Esophagus squamous epithelium (tissue), 5 donors: ENCODE results near the gene LIPH. TPM values are rescaled to one million over a fixed set of nuclear protein-coding genes. Genes with fewer than 3 reads are reported as not detected.
"Not testable (repeated sequence)": the region's sequence is repeated elsewhere in the genome, so short reads cannot be mapped to it uniquely, and the experiment has no call there.

ENCODE experiments used
- DNase-seq: peaks from one replicate; lab custom pipeline; 2025; lab: John Stamatoyannopoulos, UW
- H3K27ac ChIP-seq, 4 donors: fragments of 200-600 bp; sonication (generic); one replicate each; pipeline ENCODE4 v1.5.1; 2016 to 2019; ENCODE audit warnings: mild to moderate bottlenecking in 1 of 4
- H3K27me3 ChIP-seq, 4 donors: fragments of 200-600 bp; sonication (generic); 1 replicate in 3 of 4; 2 replicates in 1 of 4; pipeline versions ENCODE4 v1.5.1 to v1.6.0; 2017 to 2021; ENCODE audit warnings: antibody characterized with exemption in 1 of 4
- H3K36me3 ChIP-seq, 3 donors: fragments of 200-600 bp; sonication (generic); one replicate each; pipeline ENCODE4 v1.5.1; 2016 to 2019
- H3K4me1 ChIP-seq, 3 donors: fragments of 200-600 bp; sonication (generic); one replicate each; pipeline ENCODE4 v1.5.1; 2017 to 2019
- H3K4me3 ChIP-seq, 4 donors: fragments of 200-600 bp; sonication (generic); 1 replicate in 3 of 4; 2 replicates in 1 of 4; pipeline ENCODE4 v1.5.1; 2016 to 2019; ENCODE audit warnings: mild to moderate bottlenecking in 2 of 4, moderate library complexity in 1 of 4
- H3K9me3 ChIP-seq, 3 donors: fragments of 200-600 bp; sonication (generic); one replicate each; pipeline ENCODE4 v1.5.1; 2016 to 2019
- CTCF ChIP-seq, 6 experiments: fragments of 450-650 bp in 4 of 6; fragments of 200-600 bp in 2 of 6; sonication (generic) in 2 of 6; IDR thresholded peaks; one replicate each; pipeline ENCODE4 v1.5.1; 2016 to 2019; ENCODE audit warnings: antibody characterized with exemption in 6 of 6, mild to moderate bottlenecking in 4 of 6, moderate library complexity in 4 of 6
- POLR2A ChIP-seq, 4 donors: fragments of 450-650 bp; IDR thresholded peaks; one replicate each; pipeline ENCODE4 v1.6.1; 2017; ENCODE audit warnings: antibody characterized with exemption in 4 of 4, mild to moderate bottlenecking in 4 of 4, moderate library complexity in 3 of 4
- WGBS, 2 donors: methylation state at CpG; one replicate each; pipeline ENCODE4 v1.1.5; 2018; 5-methylcytosine and 5-hydroxymethylcytosine counted together
- intact Hi-C: fragments of 100-400 bp; cut with DNase I; formaldehyde crosslinking; loops from one replicate; pipeline ENCODE4 v1.15.0; 2022
- total RNA-seq, 4 donors: library from RNA; depleted of rRNA; stranded (reverse); fragments of >200 nt; gene quantifications; one replicate each; pipeline ENCODE4 v1.1.0, GENCODE V29; 2016
- donor health status: DM: yes; HTN: yes; CAD: no.

The LIPH gene
- total RNA-seq, 4 donors from 2014 or later, result 5.7 to 11.3 (median 10.8) TPM

GRCh38 chr3:185575108-185575869 is 22.9 kb upstream of the LIPH start:
- H3K27me3 ChIP-seq, H3K27ac ChIP-seq, H3K4me3 ChIP-seq, H3K9me3 ChIP-seq, intact Hi-C loops, DNase-seq, H3K36me3 ChIP-seq, H3K4me1 ChIP-seq: not testable (repeated sequence)
- WGBS, 2 donors, result 24 to 31% methylated on average over 12 to 17 of the region's 17 CpGs
- peak in 5 of 6 experiments; percentile 63 to 77 (median 71) for TF ChIP-seq CTCF (IDR thresholded peaks at IDR 0.05)

GRCh38 chr3:185572183-185572582 is 19.8 kb upstream of the LIPH start:
- TF ChIP-seq POLR2A (IDR thresholded peaks at IDR 0.05), result no peak
- no peak for TF ChIP-seq CTCF (IDR thresholded peaks at IDR 0.05)
- no peaks in the 10 kb centered on the region for H3K4me1 ChIP-seq
- no peak overlapping the region for H3K27ac ChIP-seq
- no peaks in the 10 kb centered on the region for H3K36me3 ChIP-seq
- 76% methylated on average over 5 of the region's 5 CpGs for WGBS, 2 donors
- no peaks in the 10 kb centered on the region for H3K27me3 ChIP-seq
- H3K9me3 ChIP-seq, result peaks cover 0 to 8% (median 0%) of the 10 kb centered on the region in 3 donors
- intact Hi-C loops, result no loop called here
- H3K4me3 ChIP-seq, result no peak overlapping the region
- DNase-seq, result no peak

- WGBS, 2 donors, result 52 to 66% methylated on average over 3 to 5 of the region's 5 CpGs
- no peak for DNase-seq
- intact Hi-C loops, result no loop called here
- Histone ChIP-seq H3K4me1 (peaks cover 0 to 23% (median 8%) of the 10 kb centered on the region in 3 donors), H3K9me3 (no peaks in the 10 kb centered on the region), H3K36me3 (no peaks in the 10 kb centered on the region), H3K4me3 (no peak overlapping the region), H3K27me3 (peaks cover 0 to 25% (median 0%) of the 10 kb centered on the region in 4 donors), H3K27ac (no peak overlapping the region)
- no peak for TF ChIP-seq CTCF (IDR thresholded peaks at IDR 0.05)
- no peak for TF ChIP-seq POLR2A (IDR thresholded peaks at IDR 0.05)
These were observed 9.6 kb upstream of the LIPH start for GRCh38 chr3:185561958-185562357.

- 60 to 75% methylated on average over 7 to 8 of the region's 8 CpGs for WGBS, 2 donors
- intact Hi-C loops, result no loop called here
- no peaks in the 10 kb centered on the region for H3K36me3 ChIP-seq
- no peaks in the 10 kb centered on the region for H3K9me3 ChIP-seq
- H3K4me3 ChIP-seq, result no peak overlapping the region
- TF ChIP-seq CTCF (IDR thresholded peaks at IDR 0.05) (no peak), POLR2A (IDR thresholded peaks at IDR 0.05) (no peak)
- no peak for DNase-seq
- peaks cover 0 to 25% (median 0%) of the 10 kb centered on the region in 4 donors for H3K27me3 ChIP-seq
- H3K4me1 ChIP-seq, result peaks cover 0 to 28% (median 8%) of the 10 kb centered on the region in 3 donors
- H3K27ac ChIP-seq, result no peak overlapping the region
These were observed 9.1 kb upstream of the LIPH start for GRCh38 chr3:185561374-185561943.

GRCh38 chr3:185560676-185561075 is 8.3 kb upstream of the LIPH start:
- H3K27me3 ChIP-seq, result peaks cover 0 to 25% (median 0%) of the 10 kb centered on the region in 4 donors
- intact Hi-C loops, result no loop called here
- no peak for TF ChIP-seq CTCF (IDR thresholded peaks at IDR 0.05)
- no peak for TF ChIP-seq POLR2A (IDR thresholded peaks at IDR 0.05)
- H3K27ac ChIP-seq, result no peak overlapping the region
- no peaks in the 10 kb centered on the region for H3K36me3 ChIP-seq
- H3K4me3 ChIP-seq, result no peak overlapping the region
- peaks cover 0 to 34% (median 8%) of the 10 kb centered on the region in 3 donors for H3K4me1 ChIP-seq
- H3K9me3 ChIP-seq, result no peaks in the 10 kb centered on the region
- WGBS, 2 donors, result 93% methylated on average over 12 to 13 of the region's 13 CpGs
- no peak for DNase-seq
